ENCODE data around the gene MBOAT7. TPM values are rescaled to one million over a fixed set of nuclear protein-coding genes. Genes with fewer than 3 reads are reported as not detected.

The MBOAT7 gene
- total and polyA plus RNA-seq, 2 donors (not counting 3 experiments of a cell fraction or from before 2014, with no cell fraction given), result 204 to 218 TPM

- dilution Hi-C loops (cut with MboI; ENCODE audit: extremely low pct_ligation_motif_present, low sequenced_read_pairs) (no loop called here), intact Hi-C loops (cut with micrococcal nuclease) (no loop called here)
- Histone ChIP-seq H3K4me2 (ENCODE audit: insufficient read depth, low read length) (no peak overlapping the region), H3K27me3 (ENCODE audit: control insufficient read depth in 2 of 2, insufficient read depth in 2 of 2, low read length in 2 of 2) (peaks cover 0 to 8% of the 10 kb centered on the region in 2 experiments), H3K36me3 (ENCODE audit: control insufficient read depth in 2 of 2, extremely low read depth in 1 of 2, insufficient read depth in 2 of 2, low read length in 2 of 2) (no peaks in the 10 kb centered on the region), H3K4me1 (ENCODE audit: control insufficient read depth, extremely low read depth, insufficient read depth, low read length) (peaks cover 8% of the 10 kb centered on the region), H3K27ac (ENCODE audit: insufficient read depth, low read depth, low read length) (no peak overlapping the region), H3K4me3 (replicated peaks in 1 of 3; ENCODE audit: insufficient read depth in 1 of 3, low read depth in 1 of 3, low read length in 3 of 3) (no peak overlapping the region), H2AFZ (ENCODE audit: low read depth, low read length) (no peak overlapping the region), H3K79me2 (ENCODE audit: control insufficient read depth, insufficient read depth, low read length) (no peaks in the 10 kb centered on the region), H3K9me3 (replicated peaks; ENCODE audit: control insufficient read depth, insufficient read depth, low read length) (no peaks in the 10 kb centered on the region), H3K9ac (replicated peaks; ENCODE audit: extremely low read depth, insufficient read depth, low read length) (no peak overlapping the region), H3K9me1 (replicated peaks; ENCODE audit: control insufficient read depth, extremely low read depth, insufficient read depth, low read length) (no peaks in the 10 kb centered on the region), H4K20me1 (replicated peaks; ENCODE audit: control insufficient read depth, extremely low read depth, insufficient read depth, low read length) (no peaks in the 10 kb centered on the region)
- POLR2A ChIA-PET, result no interaction called here
- no peak for TF ChIP-seq POLR2A (IDR thresholded peaks at IDR 0.05; ENCODE audit: low read depth, low read length)
- TF ChIP-seq EZH2 (IDR thresholded peaks at IDR 0.05; ENCODE audit: borderline replicate concordance, low read depth, low read length, severe bottlenecking), result no peak
- TF ChIP-seq FOS (IDR thresholded peaks at IDR 0.05; ENCODE audit: borderline replicate concordance, insufficient read depth, low read length), result no peak
- TF ChIP-seq POLR2AphosphoS5 (IDR thresholded peaks at IDR 0.05; ENCODE audit: insufficient read depth, low read depth, low read length), result no peak
- TF ChIP-seq MAX (IDR thresholded peaks at IDR 0.05; ENCODE audit: insufficient read depth, insufficient read length), result no peak
- no peak for TF ChIP-seq MYC (IDR thresholded peaks at IDR 0.05; ENCODE audit: low read depth, low read length)
- no peak for TF ChIP-seq CTCF (IDR thresholded peaks at IDR 0.05; ENCODE audit: extremely low read depth in 1 of 2, insufficient read depth in 1 of 2, low read depth in 1 of 2, low read length in 2 of 2)
- no peak for TF ChIP-seq GATA2 (IDR thresholded peaks at IDR 0.05; ENCODE audit: insufficient read depth, insufficient read length, low read depth, low read length)
- BruUV-seq (replicated peaks), result no TSS peak
- CTCF ChIA-PET, result interaction anchor here (0.7 to 0.9 kb wide), 2 partner anchors 28 to 101 kb away, joined by 3 read pairs; no protein-coding TSS in a partner anchor
- no peak for FAIRE-seq
- DNase-seq (ENCODE audit: low read depth, low spot score), result no peak
Measured at GRCh38 chr19:54165222-54165621, 24.2 kb downstream of the MBOAT7 start.
